ENCODE results near the gene CFAP61.

DNA sequence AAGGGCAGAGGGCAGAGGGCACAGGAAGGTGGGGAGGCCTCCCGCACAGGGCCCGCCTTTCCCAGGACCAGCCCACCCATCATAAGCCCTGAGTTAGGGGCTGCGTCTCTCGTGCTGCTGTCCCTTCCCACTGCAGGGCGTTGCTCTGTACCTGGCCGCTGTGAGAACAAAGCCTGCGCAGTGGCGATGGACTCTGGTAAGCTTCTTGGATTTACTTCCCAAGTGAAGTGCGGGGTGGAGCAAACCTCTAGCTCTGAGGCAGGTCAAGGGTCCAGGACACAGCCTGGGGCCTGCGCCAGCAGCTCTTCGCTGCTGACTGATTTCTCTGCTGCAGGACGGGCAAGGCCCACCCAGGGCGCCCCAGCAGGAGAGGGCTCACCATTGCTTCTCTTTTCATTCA, 339.4 kb downstream of the CFAP61 start:
- TF ChIP-seq, protein P1, sequence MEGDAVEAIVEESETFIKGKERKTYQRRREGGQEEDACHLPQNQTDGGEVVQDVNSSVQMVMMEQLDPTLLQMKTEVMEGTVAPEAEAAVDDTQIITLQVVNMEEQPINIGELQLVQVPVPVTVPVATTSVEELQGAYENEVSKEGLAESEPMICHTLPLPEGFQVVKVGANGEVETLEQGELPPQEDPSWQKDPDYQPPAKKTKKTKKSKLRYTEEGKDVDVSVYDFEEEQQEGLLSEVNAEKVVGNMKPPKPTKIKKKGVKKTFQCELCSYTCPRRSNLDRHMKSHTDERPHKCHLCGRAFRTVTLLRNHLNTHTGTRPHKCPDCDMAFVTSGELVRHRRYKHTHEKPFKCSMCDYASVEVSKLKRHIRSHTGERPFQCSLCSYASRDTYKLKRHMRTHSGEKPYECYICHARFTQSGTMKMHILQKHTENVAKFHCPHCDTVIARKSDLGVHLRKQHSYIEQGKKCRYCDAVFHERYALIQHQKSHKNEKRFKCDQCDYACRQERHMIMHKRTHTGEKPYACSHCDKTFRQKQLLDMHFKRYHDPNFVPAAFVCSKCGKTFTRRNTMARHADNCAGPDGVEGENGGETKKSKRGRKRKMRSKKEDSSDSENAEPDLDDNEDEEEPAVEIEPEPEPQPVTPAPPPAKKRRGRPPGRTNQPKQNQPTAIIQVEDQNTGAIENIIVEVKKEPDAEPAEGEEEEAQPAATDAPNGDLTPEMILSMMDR (IDR thresholded peaks at IDR 0.05; ENCODE audit: low read depth, low read length): no peak
- TF ChIP-seq EZH2phosphoT487 (IDR thresholded peaks at IDR 0.05; ENCODE audit: low read depth): no peak

All from OCI-LY3 (cell line).